HUES6 (cell line): ENCODE data around the gene NPLOC4.
"Not testable (repeated sequence)": the region's sequence is repeated elsewhere in the genome, so short reads cannot be mapped to it uniquely, and the experiment has no call there.

Experiments
- H3K27ac ChIP-seq: 2 replicates; pipeline ENCODE4 v1.7.0; 2013; ENCODE audit warnings: low read depth, mild to moderate bottlenecking, low read length, inconsistent platforms
- H3K27me3 ChIP-seq: 2 replicates; pipeline ENCODE4 v1.6.1; 2013; ENCODE audit warnings: low read length; ENCODE audit not compliant: control insufficient read depth, insufficient read depth
- H3K36me3 ChIP-seq: 2 replicates; pipeline ENCODE4 v1.6.1; 2013; ENCODE audit warnings: low read length; ENCODE audit not compliant: control insufficient read depth, insufficient read depth
- H3K4me1 ChIP-seq: 2 replicates; pipeline ENCODE4 v1.6.1; 2013; ENCODE audit warnings: low read length; ENCODE audit not compliant: control insufficient read depth, insufficient read depth
- H3K4me3 ChIP-seq: 2 replicates; pipeline ENCODE4 v1.5.1; 2013; ENCODE audit warnings: low read depth, low read length
- H3K9ac ChIP-seq: one replicate; pipeline ENCODE4 v1.6.1; 2013; ENCODE audit warnings: mild to moderate bottlenecking, low read length
- H3K9me3 ChIP-seq: 2 replicates; pipeline ENCODE4 v1.6.1; 2013; ENCODE audit warnings: low read depth, low read length; ENCODE audit not compliant: control insufficient read depth, insufficient read depth

The NPLOC4 gene

GRCh38 chr17:81603846-81604610 lies 32.9 kb downstream of the NPLOC4 start:
- no peak overlapping the region for H3K9ac ChIP-seq
- no peak overlapping the region for H3K27ac ChIP-seq
- H3K4me3 ChIP-seq: no peak overlapping the region
- no peaks in the 10 kb centered on the region for H3K9me3 ChIP-seq
- H3K4me1 ChIP-seq: no peaks in the 10 kb centered on the region
- no peaks in the 10 kb centered on the region for H3K27me3 ChIP-seq
- peaks cover 82% of the 10 kb centered on the region for H3K36me3 ChIP-seq

DNA sequence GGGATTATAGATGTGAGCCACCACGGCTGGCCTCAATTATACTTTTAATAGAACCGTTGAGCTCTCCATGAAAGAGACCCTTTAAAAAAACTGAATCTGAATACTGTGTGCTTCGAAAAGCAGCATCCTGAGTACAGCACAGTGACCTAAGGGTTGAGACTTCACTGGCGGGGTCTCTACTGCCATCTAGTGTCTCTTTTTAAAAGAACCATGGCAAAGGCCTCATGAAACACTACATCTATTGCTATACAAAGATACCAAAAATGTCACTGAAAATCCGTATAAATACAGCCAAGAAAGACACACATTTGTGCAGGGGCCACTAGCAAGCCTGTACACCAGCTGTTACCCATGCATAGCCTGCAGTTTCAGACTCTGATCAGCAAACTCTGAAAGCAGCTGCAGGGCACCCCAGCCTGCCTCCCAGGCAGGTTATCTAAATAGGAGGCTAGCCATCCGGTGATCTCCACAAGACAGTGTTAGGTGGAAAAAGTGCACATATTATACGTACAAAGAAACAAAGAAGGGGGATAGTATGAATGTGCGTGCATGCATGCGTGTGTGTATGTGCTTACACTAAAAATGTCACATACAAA lies 35.3 kb downstream of the NPLOC4 start:
- H3K27ac ChIP-seq: no peak overlapping the region
- H3K4me3 ChIP-seq: no peak overlapping the region
- no peaks in the 10 kb centered on the region for H3K9me3 ChIP-seq
- H3K36me3 ChIP-seq: peaks cover 76% of the 10 kb centered on the region
- no peak overlapping the region for H3K9ac ChIP-seq
- H3K27me3 ChIP-seq: no peaks in the 10 kb centered on the region
- H3K4me1 ChIP-seq: no peaks in the 10 kb centered on the region

GRCh38 chr17:81599719-81600486 lies 37.0 kb downstream of the NPLOC4 start:
- no peak overlapping the region for H3K4me3 ChIP-seq
- H3K4me1 ChIP-seq: no peaks in the 10 kb centered on the region
- H3K9ac ChIP-seq: no peak overlapping the region
- H3K27me3 ChIP-seq: no peaks in the 10 kb centered on the region
- H3K9me3 ChIP-seq: no peaks in the 10 kb centered on the region
- H3K36me3 ChIP-seq: peaks cover 84% of the 10 kb centered on the region
- H3K27ac ChIP-seq: no peak overlapping the region

DNA sequence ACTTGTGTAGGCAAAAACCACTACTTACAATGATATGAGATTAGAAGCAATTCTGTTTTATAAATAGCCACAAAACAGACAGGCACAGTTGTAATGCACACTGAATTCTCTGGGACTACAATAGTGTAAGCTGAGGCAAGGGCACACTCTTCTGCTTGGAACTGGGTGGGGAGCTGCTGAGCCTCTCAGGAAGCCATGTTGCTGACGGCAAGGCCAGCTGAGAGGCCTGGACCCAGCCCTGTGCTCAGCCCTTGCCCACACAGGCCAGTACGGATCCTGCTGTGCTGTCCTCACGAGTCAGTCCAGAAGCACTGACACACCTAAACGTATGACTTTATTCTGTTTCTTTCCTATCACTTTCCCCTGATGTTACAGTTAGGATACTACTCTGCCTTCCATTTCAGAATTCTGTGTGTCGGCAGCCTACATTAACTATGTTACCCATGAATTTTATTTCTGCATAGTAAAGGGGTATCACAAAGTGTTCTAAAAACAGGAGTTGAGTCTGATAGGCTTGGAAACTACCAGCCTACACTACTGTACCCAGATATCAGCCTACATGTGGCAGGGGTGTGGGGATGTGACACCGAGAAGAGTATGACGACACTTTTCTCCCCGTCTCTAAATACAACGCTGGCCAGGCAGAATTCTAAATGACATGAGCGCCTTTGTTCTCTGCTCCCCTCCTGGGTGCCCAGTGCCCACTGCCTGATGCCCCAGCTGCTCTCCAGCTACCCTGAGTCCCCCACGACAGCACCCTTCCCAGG lies 43.6 kb downstream of the NPLOC4 start:
- H3K9me3 ChIP-seq: no peaks in the 10 kb centered on the region
- H3K4me3 ChIP-seq: no peak overlapping the region
- no peak overlapping the region for H3K9ac ChIP-seq
- H3K36me3 ChIP-seq: peaks cover 88% of the 10 kb centered on the region
- H3K27ac ChIP-seq: no peak overlapping the region
- no peaks in the 10 kb centered on the region for H3K4me1 ChIP-seq
- no peaks in the 10 kb centered on the region for H3K27me3 ChIP-seq

GRCh38 chr17:81591971-81592370 lies 44.9 kb downstream of the NPLOC4 start:
- Histone ChIP-seq H3K36me3 (peaks cover 88% of the 10 kb centered on the region), H3K4me3 (no peak overlapping the region), H3K4me1 (no peaks in the 10 kb centered on the region), H3K9ac (no peak overlapping the region), H3K27ac (no peak overlapping the region), H3K9me3 (no peaks in the 10 kb centered on the region), H3K27me3 (no peaks in the 10 kb centered on the region)

DNA sequence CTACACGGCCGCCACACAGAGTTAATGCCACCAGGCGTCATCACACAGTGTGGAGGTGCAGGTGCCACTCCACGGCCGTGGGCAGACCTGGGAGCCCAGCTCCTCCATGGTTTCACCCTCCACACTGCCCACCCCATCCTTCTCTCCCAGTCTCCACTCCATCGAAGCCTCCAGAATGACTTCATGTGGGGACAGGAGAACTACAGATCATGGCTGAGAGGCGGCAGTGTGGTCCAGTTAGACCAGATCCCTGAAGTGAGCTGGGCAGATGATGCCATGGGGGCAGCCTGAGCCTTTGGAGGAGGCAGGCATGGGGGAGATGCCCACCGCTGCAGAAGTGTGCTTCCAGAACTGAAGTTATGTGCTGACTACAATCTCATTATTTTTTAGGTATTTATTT lies 46.8 kb downstream of the NPLOC4 start:
- Histone ChIP-seq H3K9ac (no peak overlapping the region), H3K4me3 (no peak overlapping the region), H3K36me3 (peaks cover 90% of the 10 kb centered on the region), H3K27ac (no peak overlapping the region), H3K9me3 (no peaks in the 10 kb centered on the region), H3K4me1 (no peaks in the 10 kb centered on the region), H3K27me3 (no peaks in the 10 kb centered on the region)

DNA sequence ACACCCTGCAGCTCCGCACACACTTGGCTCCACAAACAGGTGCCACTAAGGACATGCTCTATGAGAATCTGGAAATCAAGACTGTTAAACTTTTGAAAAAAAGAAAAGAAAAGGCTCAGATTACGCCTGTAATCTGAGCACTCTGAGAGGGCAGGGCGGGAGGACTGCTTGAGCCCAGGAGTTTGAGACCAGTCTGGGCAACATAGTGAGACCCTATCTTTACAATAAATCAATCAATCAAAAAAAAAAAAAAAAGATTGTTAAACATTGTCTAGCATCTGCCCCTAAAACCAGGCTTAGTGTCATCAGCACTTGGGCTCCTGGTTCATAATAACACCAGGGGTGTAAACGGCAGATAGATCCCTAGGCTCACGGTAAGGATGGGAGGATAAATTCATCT lies 47.3 kb downstream of the NPLOC4 start:
- Histone ChIP-seq H3K36me3 (peaks cover 88% of the 10 kb centered on the region), H3K27me3 (no peaks in the 10 kb centered on the region), H3K9ac (no peak overlapping the region), H3K9me3 (no peaks in the 10 kb centered on the region), H3K27ac (no peak overlapping the region), H3K4me1 (no peaks in the 10 kb centered on the region), H3K4me3 (no peak overlapping the region)

DNA sequence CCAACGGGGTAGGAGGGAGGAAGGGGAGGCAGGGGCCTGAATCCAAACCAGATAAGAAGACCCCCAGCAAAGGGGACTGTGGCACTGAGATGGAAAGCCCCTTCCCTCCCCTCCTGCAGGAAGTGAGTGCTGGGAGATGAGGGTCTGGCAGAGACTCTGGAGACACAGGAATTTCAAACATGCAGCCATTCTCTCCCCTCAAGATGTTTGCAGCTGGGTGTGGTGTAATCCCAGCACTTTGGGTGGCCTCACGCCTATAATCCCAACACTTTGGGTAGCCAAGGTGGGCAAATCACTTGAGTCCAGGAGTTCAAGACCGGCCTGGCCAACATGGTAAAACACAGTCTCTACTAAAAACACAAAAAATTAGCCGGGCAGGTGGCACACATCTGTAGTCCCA lies 50.8 kb downstream of the NPLOC4 start:
- Histone ChIP-seq H3K9me3 (no peaks in the 10 kb centered on the region), H3K36me3 (peaks cover 91% of the 10 kb centered on the region), H3K27ac (no peak overlapping the region), H3K4me3 (no peak overlapping the region), H3K27me3 (no peaks in the 10 kb centered on the region), H3K4me1 (no peaks in the 10 kb centered on the region), H3K9ac (no peak overlapping the region)

- not testable (repeated sequence) for H3K9me3 ChIP-seq, H3K9ac ChIP-seq, H3K27me3 ChIP-seq, H3K4me1 ChIP-seq, H3K4me3 ChIP-seq, H3K27ac ChIP-seq
- H3K36me3 ChIP-seq: peaks cover 89% of the 10 kb centered on the region
Observed at GRCh38 chr17:81584771-81585170, 52.1 kb downstream of the NPLOC4 start.

DNA sequence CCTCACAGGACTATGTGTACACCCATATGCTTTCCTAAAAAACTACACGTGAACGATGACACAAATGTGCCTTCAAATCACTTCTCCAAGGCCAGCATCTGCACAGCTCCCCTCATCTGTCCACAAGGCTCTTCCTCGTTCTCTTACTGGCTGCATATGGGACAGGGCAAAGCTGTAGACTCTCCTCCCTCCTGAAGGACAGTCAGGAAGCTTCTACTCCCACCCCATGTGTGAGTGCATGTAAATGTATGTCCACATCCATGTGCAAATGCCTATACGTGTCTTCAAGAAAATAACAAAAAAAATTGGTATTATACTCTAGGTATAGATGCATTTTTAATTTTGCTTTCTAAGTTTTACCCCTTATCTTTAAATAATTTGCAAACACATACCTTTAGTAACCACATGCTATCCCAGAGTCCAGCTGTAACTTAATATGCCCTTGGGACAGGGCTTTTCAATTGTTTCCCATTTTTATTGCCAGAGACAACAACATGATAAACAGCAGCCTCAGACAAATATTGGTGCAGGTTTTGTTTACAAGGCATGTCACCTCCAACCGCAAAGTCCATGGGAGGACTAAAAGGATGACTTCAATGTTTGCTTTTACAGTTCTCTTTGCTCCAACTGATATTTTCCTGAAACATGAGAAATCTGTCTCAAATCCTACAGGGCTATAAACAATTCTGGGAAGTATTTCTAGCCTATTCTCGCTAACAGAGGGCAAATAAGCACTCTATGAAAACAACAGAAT lies 53.1 kb downstream of the NPLOC4 start:
- H3K9ac ChIP-seq: no peak overlapping the region
- no peaks in the 10 kb centered on the region for H3K9me3 ChIP-seq
- H3K4me3 ChIP-seq: no peak overlapping the region
- peaks cover 90% of the 10 kb centered on the region for H3K36me3 ChIP-seq
- no peaks in the 10 kb centered on the region for H3K4me1 ChIP-seq
- H3K27ac ChIP-seq: no peak overlapping the region
- H3K27me3 ChIP-seq: no peaks in the 10 kb centered on the region
